Mesangial cell (primary cell): ENCODE measurements around the gene NAT14. TPM values are rescaled to one million over a fixed set of nuclear protein-coding genes. Genes with fewer than 3 reads are reported as not detected.

ENCODE experiments used
- total RNA-seq: library from RNA; depleted of rRNA; stranded (reverse); fragments of >200 nt; gene quantifications from 2 replicates; pipeline ENCODE4 v1.2.3, GENCODE V29; 2015

NAT14 gene, protein sequence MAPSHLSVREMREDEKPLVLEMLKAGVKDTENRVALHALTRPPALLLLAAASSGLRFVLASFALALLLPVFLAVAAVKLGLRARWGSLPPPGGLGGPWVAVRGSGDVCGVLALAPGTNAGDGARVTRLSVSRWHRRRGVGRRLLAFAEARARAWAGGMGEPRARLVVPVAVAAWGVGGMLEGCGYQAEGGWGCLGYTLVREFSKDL
- 27.2 and 76.3 TPM in 2 replicates for total RNA-seq

DNA sequence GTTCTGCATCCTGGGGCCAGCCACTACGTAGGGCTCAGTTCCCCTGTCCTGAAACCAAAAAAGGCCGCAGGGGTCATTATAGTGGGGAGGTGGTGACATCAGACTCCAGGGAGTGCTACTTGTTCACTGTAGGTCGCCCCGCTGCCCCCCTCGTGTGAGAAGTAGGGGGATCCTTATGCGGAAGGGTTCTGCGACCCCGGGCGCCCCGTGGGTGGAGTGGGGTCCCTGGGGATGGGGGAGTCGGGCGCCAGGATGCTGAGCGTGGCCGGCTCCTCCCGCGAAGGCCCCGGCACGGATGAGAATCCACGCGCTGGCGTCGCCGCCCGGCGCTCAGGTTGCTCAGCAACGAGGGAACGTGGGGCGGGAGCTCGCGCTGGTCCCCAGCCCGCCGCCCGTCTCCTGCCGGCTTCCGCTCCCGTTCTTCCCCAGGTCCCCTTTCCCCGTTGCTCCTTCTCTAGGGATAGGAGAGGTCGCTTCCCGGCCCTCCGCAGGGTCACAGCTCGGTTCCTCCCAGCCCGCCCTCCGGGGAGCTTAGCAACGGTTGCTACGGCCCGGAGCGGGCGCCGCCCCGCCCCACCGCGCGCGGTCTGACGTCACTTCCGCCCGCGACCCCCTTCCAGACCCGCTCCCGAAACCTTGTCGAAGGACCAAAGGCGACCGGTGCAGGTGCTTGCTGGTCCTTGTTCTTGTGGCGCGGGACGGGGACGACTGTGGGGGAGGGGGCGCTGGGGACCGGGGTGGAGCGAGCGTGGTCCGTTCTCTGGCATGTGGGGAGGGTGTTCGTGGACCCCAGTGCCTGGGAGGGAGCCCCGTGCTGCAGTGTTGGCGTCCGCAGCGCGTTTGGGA is at the start of gene NAT14:
Gene NAT14 (plus strand): TSS at position 596 of the 846 bp plus-strand sequence. CDS start 521 bp downstream, outside the sequence.

DNA sequence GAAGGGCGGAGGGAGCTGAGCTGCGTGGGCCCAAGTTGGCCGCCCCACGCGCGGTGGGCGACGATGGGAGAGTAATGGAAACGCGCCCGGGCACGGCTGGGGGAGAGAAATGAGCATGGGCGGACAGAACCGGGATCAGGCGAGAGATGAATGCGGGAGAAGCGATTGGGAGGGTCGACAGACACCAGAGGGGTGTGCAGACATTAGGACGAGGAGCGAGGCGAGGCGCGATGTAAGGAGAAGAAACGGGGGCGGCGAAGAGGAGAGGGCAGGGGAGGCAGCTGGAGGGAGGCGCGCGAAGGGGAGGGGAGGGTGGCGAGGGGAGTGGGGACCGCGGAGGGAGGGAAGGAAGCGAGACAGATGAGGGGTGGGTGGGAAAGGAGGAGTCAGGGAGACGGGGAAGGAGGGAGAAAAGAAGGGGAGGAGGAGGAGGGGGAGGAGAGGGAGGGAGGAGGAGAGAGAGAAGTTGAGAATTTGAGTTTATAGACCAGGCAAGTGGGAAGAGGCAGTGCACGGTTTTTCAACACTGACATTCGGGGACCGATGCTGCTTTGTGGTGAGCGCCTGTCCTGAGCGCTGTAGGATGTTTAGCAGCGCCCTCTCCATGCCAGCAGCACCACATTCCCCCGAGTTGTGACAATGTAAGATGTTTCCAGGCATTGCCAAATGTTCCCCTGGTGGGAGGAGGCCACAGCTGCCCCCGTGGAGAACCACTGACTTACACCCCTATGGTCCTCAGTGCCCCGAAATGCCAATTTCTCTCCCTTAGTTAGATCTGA is 41.8 kb upstream of the NAT14 start, which contains the start of gene SHISA7:
Gene SHISA7 (minus strand): TSS at position 256 of the 779 bp plus-strand sequence. CDS start 437 bp downstream, outside the sequence.

DNA sequence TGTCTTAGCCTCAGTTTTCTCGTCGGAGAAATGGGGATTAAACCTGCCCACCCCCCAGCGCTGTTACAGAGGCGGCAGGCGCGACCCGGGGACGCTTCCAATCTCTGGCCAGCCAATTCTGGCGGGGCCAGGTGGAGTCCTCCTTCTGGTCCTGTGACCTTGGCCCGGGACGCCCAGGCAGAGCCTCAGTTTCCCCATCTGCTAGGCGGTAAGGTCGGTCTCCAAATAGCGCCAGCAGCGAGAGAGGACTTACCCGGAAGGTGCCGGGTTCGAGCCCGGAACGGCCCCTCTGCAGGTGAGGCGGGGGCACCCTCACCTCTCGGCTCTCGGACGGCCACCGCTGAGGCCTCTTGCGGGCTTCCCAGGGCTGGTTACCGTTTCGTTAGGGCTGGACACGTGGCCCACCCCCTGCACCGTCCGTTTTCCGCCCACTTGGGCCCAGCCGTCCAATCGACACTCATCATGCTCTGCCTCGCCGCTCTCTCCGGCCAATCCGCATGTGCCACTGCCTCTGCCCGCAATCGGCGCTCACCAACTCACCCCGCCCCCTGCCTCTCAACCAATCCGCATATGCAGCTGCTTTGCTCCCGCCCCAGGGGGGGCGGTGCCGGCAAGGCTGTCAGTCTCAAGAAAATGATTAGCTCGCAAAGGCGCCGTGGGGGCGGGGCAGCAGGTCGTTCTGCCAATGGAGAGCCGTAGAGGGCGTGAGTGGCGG is 23.6 kb upstream of the NAT14 start, which contains the start of gene ISOC2:
Gene ISOC2 (minus strand): TSS at position 384 of the 715 bp plus-strand sequence. CDS start 5,156 bp downstream, outside the sequence.

DNA sequence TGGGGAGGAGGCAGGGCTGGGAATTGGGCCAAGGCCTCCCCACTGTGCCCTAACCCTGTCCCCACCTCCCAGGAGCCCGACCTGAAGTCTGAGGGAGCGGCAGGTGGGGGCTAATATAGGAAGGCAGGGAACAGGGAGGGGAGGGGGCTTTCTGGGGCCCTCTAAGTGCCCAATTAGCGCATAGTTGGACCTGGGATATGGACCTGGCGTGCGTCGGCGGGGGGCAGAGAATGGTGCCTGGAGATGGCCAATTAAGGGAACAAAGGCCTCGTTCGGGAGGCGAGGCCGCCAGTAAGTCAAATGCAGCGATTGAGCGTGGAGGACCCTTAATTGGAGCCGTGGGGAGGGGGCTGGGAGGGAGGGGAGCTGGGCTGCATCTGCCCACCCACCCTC is 20.3 kb upstream of the NAT14 start, which contains the start of gene C19orf85:
Gene C19orf85 (minus strand): TSS at position 90 of the 393 bp plus-strand sequence. CDS start 197 bp downstream, outside the sequence.

DNA sequence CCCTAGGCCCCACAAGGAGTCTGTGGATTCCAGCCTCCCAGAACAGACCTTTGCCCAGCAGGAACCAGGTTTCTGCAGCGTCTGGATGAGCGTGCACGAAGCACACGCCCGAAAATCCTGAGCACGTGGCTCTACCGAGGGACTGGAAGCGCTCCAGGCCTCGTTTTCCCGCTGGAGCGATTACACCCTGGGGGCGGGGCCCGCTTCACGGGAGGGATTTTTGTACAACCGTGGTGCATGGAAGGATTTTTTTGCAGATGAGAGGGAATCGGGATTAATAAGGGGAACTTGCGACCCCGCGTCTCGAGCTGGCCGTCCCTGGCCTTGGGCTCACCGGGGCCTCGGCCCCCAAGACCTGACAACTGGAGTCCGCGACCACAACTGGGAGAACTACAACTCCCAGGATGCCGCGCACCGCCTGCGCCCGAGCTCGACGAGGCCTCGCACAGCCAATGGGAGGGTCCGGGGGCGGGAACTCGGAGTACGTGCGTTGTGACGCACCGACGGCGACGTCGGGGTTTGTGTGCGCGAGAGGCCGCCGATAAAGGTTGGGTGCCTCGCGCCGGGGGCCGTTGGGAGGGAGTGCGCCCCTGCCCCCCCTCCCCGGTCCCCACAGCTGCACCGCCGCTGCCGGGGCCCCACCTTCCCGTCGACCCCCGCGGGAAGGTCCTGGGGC is 8.8 kb upstream of the NAT14 start, which contains the start of gene ZNF628:
Gene ZNF628 (plus strand): TSS at position 518 of the 676 bp plus-strand sequence. CDS start 3,294 bp downstream, outside the sequence.

DNA sequence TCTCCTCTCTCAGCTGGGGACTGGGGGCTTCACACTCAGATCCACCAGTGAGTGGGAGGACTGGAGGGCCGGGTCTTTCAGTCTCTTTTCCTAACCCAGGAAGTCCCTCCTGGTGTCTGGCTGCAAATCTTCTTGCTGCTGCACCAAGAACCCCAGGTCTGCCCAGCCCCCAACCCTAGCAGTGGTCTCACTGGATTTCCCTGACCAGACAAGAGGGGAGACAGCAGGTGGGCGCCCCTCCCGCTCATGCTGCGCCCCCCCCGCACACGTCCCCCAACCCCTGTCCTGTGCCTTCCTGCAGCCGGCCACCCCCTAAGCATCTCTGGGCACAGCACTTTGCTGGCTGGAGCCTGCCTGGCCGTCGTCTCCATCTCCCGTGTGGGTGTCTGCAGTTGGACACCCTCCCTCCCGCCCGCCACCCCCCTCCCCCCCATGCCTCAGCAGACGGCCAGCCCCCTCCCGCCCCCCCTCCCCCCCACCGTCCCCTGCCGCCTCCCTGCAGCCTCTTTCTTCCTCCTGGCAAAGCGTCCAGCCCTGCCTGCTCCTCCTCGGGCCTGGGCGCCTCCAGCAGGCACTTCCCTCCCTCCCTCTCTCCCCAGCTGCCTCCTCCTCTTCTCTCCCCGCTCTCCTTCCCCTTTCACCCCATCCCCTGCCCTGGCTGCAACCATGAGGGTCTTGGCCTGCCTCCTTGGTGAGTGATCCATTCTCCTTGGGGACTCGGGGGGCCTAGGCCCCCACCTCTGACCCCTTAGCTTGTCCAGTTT is 3.1 kb downstream of the NAT14 start, which contains the start of gene SSC5D:
Gene SSC5D (plus strand): TSS at position 513 of the 764 bp plus-strand sequence. CDS start 154 bp downstream, at position 667.

Other genes with a start within 250 kb of the NAT14 start
- 56.5 and 70.4 TPM in 2 replicates for gene PPP6R1, start 226.2 kb upstream of the NAT14 start, total RNA-seq
- gene HSPBP1, start 205.1 kb upstream of the NAT14 start, total RNA-seq, result 45.9 and 63.2 TPM in 2 replicates
- 5.7 and 7.8 TPM in 2 replicates for gene BRSK1, start 201.2 kb upstream of the NAT14 start, total RNA-seq
- gene TMEM150B, start 159.8 kb upstream of the NAT14 start, total RNA-seq, result not detected in 2 replicates
- 9.9 and 14.8 TPM in 2 replicates for gene KMT5C, start 145.3 kb upstream of the NAT14 start, total RNA-seq
- 1.0 TPM in 1 of 2 replicates, not detected in the other for gene COX6B2, start 130.5 kb upstream of the NAT14 start, total RNA-seq
- gene GARIN5B, start 121.9 kb upstream of the NAT14 start, total RNA-seq, result 0.13 TPM in 1 of 2 replicates, not detected in the other
- gene IL11, start 114.7 kb upstream of the NAT14 start, total RNA-seq, result 3.3 and 25.3 TPM in 2 replicates
- gene TMEM190, start 108.4 kb upstream of the NAT14 start, total RNA-seq, result 1.8 TPM in 1 of 2 replicates, not detected in the other
- gene TMEM238, start 100.9 kb upstream of the NAT14 start, total RNA-seq, result 1.5 and 3.3 TPM in 2 replicates
- gene RPL28, start 99.3 kb upstream of the NAT14 start, total RNA-seq, result 446 and 474 TPM in 2 replicates
- 61.7 and 400 TPM in 2 replicates for gene UBE2S, start 77.4 kb upstream of the NAT14 start, total RNA-seq
- gene SHISA7, start 41.9 kb upstream of the NAT14 start, total RNA-seq, result under 0.01 TPM in 1 of 2 replicates, not detected in the other
- 102 and 133 TPM in 2 replicates for gene ISOC2, start 23.5 kb upstream of the NAT14 start, total RNA-seq
- gene C19orf85, start 20.4 kb upstream of the NAT14 start, total RNA-seq, result not detected in 2 replicates
- gene ZNF628, start 8.6 kb upstream of the NAT14 start, total RNA-seq, result 8.8 and 19.0 TPM in 2 replicates
- gene SSC5D, start 3.2 kb downstream of the NAT14 start, total RNA-seq, result 0.81 and 34.0 TPM in 2 replicates
- 2.4 and 7.9 TPM in 2 replicates for gene SBK2, start 51.9 kb downstream of the NAT14 start, total RNA-seq
- 0.13 and 0.16 TPM in 2 replicates for gene SBK3, start 60.4 kb downstream of the NAT14 start, total RNA-seq
- 10.8 and 25.7 TPM in 2 replicates for gene ZNF579, start 95.7 kb downstream of the NAT14 start, total RNA-seq
- 6.0 and 8.5 TPM in 2 replicates for gene FIZ1, start 114.3 kb downstream of the NAT14 start, total RNA-seq
- gene ZNF524, start 115.1 kb downstream of the NAT14 start, total RNA-seq, result 18.4 and 25.5 TPM in 2 replicates
- 4.6 and 12.7 TPM in 2 replicates for gene ZNF865, start 120.5 kb downstream of the NAT14 start, total RNA-seq
- gene ZNF784, start 139.4 kb downstream of the NAT14 start, total RNA-seq, result 3.7 and 6.7 TPM in 2 replicates
- 24.8 and 59.3 TPM in 2 replicates for gene ZNF580, start 155.8 kb downstream of the NAT14 start, total RNA-seq
- 23.1 and 60.6 TPM in 2 replicates for gene ZNF581, start 158.5 kb downstream of the NAT14 start, total RNA-seq
- gene CCDC106, start 163.0 kb downstream of the NAT14 start, total RNA-seq, result 10.6 and 30.8 TPM in 2 replicates
- gene U2AF2, start 169.8 kb downstream of the NAT14 start, total RNA-seq, result 113 and 234 TPM in 2 replicates
- gene EPN1, start 190.0 kb downstream of the NAT14 start, total RNA-seq, result 112 and 155 TPM in 2 replicates